Keratinocyte (primary cell): ENCODE results near the gene SMCO4.

ENCODE experiments used
- CTCF ChIP-seq, 3 experiments: IDR thresholded peaks in 1 of 3; conservative IDR thresholded peaks in 1 of 3; optimal IDR thresholded peaks in 1 of 3; 2 replicates in 2 of 3; 3 replicates in 1 of 3; pipeline versions ENCODE3 to v1.5.1; 2011; ENCODE audit warnings: low read length in 3 of 3, mild to moderate bottlenecking in 3 of 3, moderate library complexity in 2 of 3, control low read depth in 1 of 3, inconsistent platforms in 1 of 3; ENCODE audit not compliant: insufficient read depth in 2 of 3; ENCODE audit errors: extremely low read depth in 1 of 3
- EZH2 ChIP-seq: IDR thresholded peaks from one replicate; pipeline ENCODE4 v1.6.1; 2012; ENCODE audit warnings: inconsistent platforms, mild to moderate bottlenecking, low read length, moderate library complexity

- no peak for TF ChIP-seq CTCF (optimal IDR thresholded peaks at IDR 0.05 in 1 of 3, IDR thresholded peaks at IDR 0.05 in 1 of 3, conservative IDR thresholded peaks at IDR 0.05 in 1 of 3; ENCODE audit: extremely low read depth in 1 of 3, insufficient read depth in 2 of 3, low read length in 3 of 3)
- no peak for TF ChIP-seq EZH2
These were observed 31.5 kb upstream of the SMCO4 start for GRCh38 chr11:93574638-93575220.
